ENCODE data around the gene HBQ1. TPM values are rescaled to one million over a fixed set of nuclear protein-coding genes. Genes with fewer than 3 reads are reported as not detected.
"Not testable (repeated sequence)": the region's sequence is repeated elsewhere in the genome, so short reads cannot be mapped to it uniquely, and the experiment has no call there.

HBQ1 gene
- total RNA-seq, 1 donor from 2014 or later: not detected

DNA sequence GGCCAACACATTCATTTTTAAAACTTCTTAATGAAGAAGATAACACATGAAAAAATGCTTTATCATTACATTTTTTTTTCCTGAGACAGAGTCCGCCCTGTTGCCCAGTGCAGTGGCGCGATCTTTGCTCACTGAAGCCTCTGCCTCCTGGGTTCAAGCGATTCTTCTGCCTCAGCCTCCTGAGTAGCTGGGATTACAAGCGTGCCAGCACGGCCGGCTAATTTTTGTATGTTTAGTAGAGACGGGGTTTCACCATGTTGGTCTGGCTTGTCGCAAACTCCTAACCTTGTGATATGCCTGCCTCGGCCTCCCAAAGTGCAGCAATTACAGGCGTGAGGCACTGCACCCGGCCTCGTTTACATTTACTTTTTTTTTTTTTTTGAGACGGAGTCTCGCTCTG lies 13.2 kb downstream of the HBQ1 start:
- TF ChIP-seq, protein P1, sequence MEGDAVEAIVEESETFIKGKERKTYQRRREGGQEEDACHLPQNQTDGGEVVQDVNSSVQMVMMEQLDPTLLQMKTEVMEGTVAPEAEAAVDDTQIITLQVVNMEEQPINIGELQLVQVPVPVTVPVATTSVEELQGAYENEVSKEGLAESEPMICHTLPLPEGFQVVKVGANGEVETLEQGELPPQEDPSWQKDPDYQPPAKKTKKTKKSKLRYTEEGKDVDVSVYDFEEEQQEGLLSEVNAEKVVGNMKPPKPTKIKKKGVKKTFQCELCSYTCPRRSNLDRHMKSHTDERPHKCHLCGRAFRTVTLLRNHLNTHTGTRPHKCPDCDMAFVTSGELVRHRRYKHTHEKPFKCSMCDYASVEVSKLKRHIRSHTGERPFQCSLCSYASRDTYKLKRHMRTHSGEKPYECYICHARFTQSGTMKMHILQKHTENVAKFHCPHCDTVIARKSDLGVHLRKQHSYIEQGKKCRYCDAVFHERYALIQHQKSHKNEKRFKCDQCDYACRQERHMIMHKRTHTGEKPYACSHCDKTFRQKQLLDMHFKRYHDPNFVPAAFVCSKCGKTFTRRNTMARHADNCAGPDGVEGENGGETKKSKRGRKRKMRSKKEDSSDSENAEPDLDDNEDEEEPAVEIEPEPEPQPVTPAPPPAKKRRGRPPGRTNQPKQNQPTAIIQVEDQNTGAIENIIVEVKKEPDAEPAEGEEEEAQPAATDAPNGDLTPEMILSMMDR (IDR thresholded peaks at IDR 0.05; ENCODE audit: unreplicated experiment): no peak
- H3K36me3 Mint-ChIP-seq (ENCODE audit: low read depth, unreplicated experiment): peaks cover 55% of the 10 kb centered on the region
- no peaks in the 10 kb centered on the region for H3K27me3 Mint-ChIP-seq (ENCODE audit: unreplicated experiment)
- H3K27ac Mint-ChIP-seq (ENCODE audit: unreplicated experiment): no peak overlapping the region
- peaks cover 8% of the 10 kb centered on the region for H3K4me1 Mint-ChIP-seq (ENCODE audit: unreplicated experiment)
- no peaks in the 10 kb centered on the region for H3K9me3 Mint-ChIP-seq (ENCODE audit: unreplicated experiment)
- no peak overlapping the region for H3K4me3 Mint-ChIP-seq (ENCODE audit: unreplicated experiment)
- DNase-seq (ENCODE audit: low spot score): no peak

DNA sequence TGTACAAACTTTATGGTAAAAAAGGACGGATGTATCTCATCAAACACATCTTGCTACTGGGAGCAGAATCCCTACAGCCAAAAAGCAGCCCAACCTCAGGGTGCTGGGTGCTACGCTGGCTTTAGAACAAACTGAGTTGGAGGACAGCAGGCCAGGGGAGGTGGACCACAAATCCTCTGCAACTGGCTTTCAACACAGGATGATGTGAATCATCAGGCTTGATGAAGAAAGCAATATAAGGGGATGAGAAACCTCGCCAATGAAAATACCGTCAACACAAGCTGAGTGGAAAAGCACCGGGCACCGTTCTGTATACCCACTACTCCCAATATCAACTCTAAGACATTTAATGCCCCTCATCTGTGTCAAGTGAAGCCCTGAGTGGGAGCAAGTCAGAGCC lies 14.3 kb downstream of the HBQ1 start:
- Mint-ChIP-seq H3K9me3 (ENCODE audit: unreplicated experiment) (no peaks in the 10 kb centered on the region), H3K4me3 (ENCODE audit: unreplicated experiment) (no peak overlapping the region), H3K27me3 (ENCODE audit: unreplicated experiment) (no peaks in the 10 kb centered on the region), H3K4me1 (ENCODE audit: unreplicated experiment) (peaks cover 8% of the 10 kb centered on the region), H3K36me3 (ENCODE audit: low read depth, unreplicated experiment) (peaks cover 49% of the 10 kb centered on the region), H3K27ac (ENCODE audit: unreplicated experiment) (no peak overlapping the region)
- DNase-seq (ENCODE audit: low spot score): no peak
- TF ChIP-seq, protein P1 (IDR thresholded peaks at IDR 0.05; ENCODE audit: unreplicated experiment): no peak

DNA sequence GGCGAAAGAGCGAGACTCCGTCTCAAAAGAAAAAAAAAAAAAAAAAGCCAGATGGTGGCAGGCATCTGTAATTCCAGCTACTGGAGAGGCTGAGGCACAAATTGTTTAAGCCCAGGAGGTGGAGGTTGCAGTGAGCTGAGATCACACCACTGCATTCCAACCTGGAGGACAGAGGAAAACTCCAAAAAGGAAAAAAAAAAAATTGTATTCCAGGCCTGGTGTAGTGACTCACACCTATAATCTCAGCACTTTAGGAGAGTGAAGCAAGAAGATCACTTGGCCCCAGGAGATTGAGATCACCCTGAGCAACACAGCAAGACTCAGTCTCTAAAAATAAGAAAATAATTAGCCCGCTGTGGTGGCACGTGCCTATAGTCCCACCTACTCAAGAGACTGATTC lies 20.1 kb downstream of the HBQ1 start:
- Mint-ChIP-seq H3K4me3 (ENCODE audit: unreplicated experiment) (no peak overlapping the region), H3K9me3 (ENCODE audit: unreplicated experiment) (no peaks in the 10 kb centered on the region), H3K4me1 (ENCODE audit: unreplicated experiment) (no peaks in the 10 kb centered on the region), H3K27ac (ENCODE audit: unreplicated experiment) (no peak overlapping the region), H3K27me3 (ENCODE audit: unreplicated experiment) (peaks cover 2% of the 10 kb centered on the region), H3K36me3 (ENCODE audit: low read depth, unreplicated experiment) (peaks cover 17% of the 10 kb centered on the region)
- TF ChIP-seq, protein P1 (IDR thresholded peaks at IDR 0.05; ENCODE audit: unreplicated experiment): no peak
- DNase-seq (ENCODE audit: low spot score): no peak

DNA sequence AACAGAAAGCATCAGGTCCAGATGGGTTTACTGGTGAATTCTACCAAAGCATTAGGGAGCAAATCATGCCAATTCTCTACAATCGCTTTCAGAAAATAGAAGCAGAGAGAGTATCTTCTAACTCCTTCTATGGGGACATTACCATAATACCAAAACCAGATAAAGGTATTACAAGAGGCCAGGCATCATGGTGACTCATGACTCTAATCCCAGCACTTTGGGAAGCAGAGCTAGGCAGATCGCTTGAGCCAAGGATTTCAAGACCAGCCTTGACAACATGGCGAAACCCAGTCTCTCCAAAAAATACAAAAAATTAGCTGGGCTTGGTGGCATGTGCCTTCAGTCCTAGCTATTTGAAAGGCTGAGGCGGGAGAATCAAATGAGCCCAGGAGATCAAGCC lies 23.0 kb downstream of the HBQ1 start:
- Mint-ChIP-seq H3K4me1 (ENCODE audit: unreplicated experiment) (no peaks in the 10 kb centered on the region), H3K36me3 (ENCODE audit: low read depth, unreplicated experiment) (peaks cover 22% of the 10 kb centered on the region), H3K27me3 (ENCODE audit: unreplicated experiment) (peaks cover 2% of the 10 kb centered on the region), H3K4me3 (ENCODE audit: unreplicated experiment) (no peak overlapping the region), H3K27ac (ENCODE audit: unreplicated experiment) (no peak overlapping the region), H3K9me3 (ENCODE audit: unreplicated experiment) (no peaks in the 10 kb centered on the region)
- DNase-seq (ENCODE audit: low spot score): no peak
- TF ChIP-seq, protein P1 (IDR thresholded peaks at IDR 0.05; ENCODE audit: unreplicated experiment): no peak

DNA sequence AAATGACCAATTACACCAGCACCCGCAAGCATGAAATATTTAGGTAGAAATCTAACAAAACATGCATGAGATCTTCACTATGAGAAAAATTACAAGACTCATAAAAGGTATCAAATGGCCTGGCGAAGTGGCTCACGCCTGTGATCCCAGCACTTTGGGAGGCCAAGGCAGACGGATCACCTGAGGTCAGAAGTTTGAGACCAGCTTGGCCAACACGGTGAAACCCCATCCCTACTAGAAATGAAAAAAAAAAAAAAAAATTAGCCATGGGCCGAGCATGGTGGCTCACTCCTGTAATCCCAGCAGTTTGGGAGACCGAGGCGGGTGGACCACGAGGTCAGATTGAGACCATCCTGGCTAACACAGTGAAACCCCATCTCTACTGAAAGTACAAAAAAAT lies 23.8 kb downstream of the HBQ1 start:
- H3K4me3 Mint-ChIP-seq (ENCODE audit: unreplicated experiment); H3K27me3 Mint-ChIP-seq (ENCODE audit: unreplicated experiment); DNase-seq (ENCODE audit: low spot score); H3K27ac Mint-ChIP-seq (ENCODE audit: unreplicated experiment); H3K4me1 Mint-ChIP-seq (ENCODE audit: unreplicated experiment); H3K9me3 Mint-ChIP-seq (ENCODE audit: unreplicated experiment): not testable (repeated sequence)
- peaks cover 24% of the 10 kb centered on the region for H3K36me3 Mint-ChIP-seq (ENCODE audit: low read depth, unreplicated experiment)

GRCh38 chr16:209359-209758 lies 29.1 kb downstream of the HBQ1 start:
- DNase-seq (ENCODE audit: low spot score); H3K4me3 Mint-ChIP-seq (ENCODE audit: unreplicated experiment); H3K9me3 Mint-ChIP-seq (ENCODE audit: unreplicated experiment); H3K27me3 Mint-ChIP-seq (ENCODE audit: unreplicated experiment); H3K4me1 Mint-ChIP-seq (ENCODE audit: unreplicated experiment); H3K27ac Mint-ChIP-seq (ENCODE audit: unreplicated experiment): not testable (repeated sequence)
- H3K36me3 Mint-ChIP-seq (ENCODE audit: low read depth, unreplicated experiment): peaks cover 19% of the 10 kb centered on the region

DNA sequence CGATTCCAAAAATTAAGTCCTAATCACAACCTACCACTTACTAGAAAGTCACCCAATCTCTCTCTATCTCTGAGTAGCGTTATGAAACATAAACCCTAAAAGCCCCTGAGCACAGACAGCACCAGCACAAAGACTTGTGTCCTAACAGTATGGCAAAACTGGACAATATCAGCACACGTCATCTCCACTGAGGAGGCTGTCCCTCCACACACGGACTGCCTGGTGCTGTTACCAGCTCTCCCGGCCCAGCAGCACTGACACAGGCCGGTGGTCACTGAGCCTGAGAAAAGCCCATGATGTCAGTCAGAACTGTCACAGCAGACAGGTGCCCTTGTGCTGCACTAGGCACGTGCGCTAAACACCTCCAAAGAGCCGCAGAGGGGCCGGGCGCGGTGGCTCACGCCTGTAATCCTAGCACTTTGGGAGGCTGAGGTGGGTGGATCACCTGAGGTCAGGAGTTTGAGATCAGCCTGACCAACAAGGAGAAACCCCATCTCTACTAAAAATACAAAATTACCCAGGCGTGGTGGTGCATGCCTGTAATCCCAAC lies 31.4 kb downstream of the HBQ1 start:
- H3K4me1 Mint-ChIP-seq (ENCODE audit: unreplicated experiment); H3K27me3 Mint-ChIP-seq (ENCODE audit: unreplicated experiment); H3K9me3 Mint-ChIP-seq (ENCODE audit: unreplicated experiment); DNase-seq (ENCODE audit: low spot score); H3K4me3 Mint-ChIP-seq (ENCODE audit: unreplicated experiment); H3K27ac Mint-ChIP-seq (ENCODE audit: unreplicated experiment): not testable (repeated sequence)
- H3K36me3 Mint-ChIP-seq (ENCODE audit: low read depth, unreplicated experiment): peaks cover 14% of the 10 kb centered on the region
